Measurements from ENCODE around the gene HMOX1.

HMOX1 gene

GRCh38 chr22:35409783-35410662 is 29.1 kb downstream of the HMOX1 start:
- DNase-seq = no peak

- no peak for DNase-seq
Measured at GRCh38 chr22:35410663-35411034, 29.8 kb downstream of the HMOX1 start.

GRCh38 chr22:35411102-35411501 is 30.2 kb downstream of the HMOX1 start:
- no peak for DNase-seq

GRCh38 chr22:35413624-35414023 is 32.7 kb downstream of the HMOX1 start:
- DNase-seq = no peak

GRCh38 chr22:35417606-35418005 is 36.7 kb downstream of the HMOX1 start:
- DNase-seq = no peak

GRCh38 chr22:35418088-35418487 is 37.2 kb downstream of the HMOX1 start:
- no peak for DNase-seq

GRCh38 chr22:35418731-35419130 is 37.8 kb downstream of the HMOX1 start:
- no peak for DNase-seq

GRCh38 chr22:35419756-35420155 is 38.9 kb downstream of the HMOX1 start:
- no peak for DNase-seq

- no peak for DNase-seq
Measured at GRCh38 chr22:35421121-35421520, 40.2 kb downstream of the HMOX1 start.

GRCh38 chr22:35422145-35422544 is 41.2 kb downstream of the HMOX1 start:
- DNase-seq = no peak

- no peak for DNase-seq
Measured at GRCh38 chr22:35422936-35423335, 42.0 kb downstream of the HMOX1 start.

GRCh38 chr22:35424081-35424480 is 43.2 kb downstream of the HMOX1 start:
- DNase-seq = no peak

- no peak for DNase-seq
Measured at GRCh38 chr22:35424761-35425160, 43.9 kb downstream of the HMOX1 start.

GRCh38 chr22:35425546-35425945 is 44.6 kb downstream of the HMOX1 start:
- DNase-seq = no peak

- no peak for DNase-seq
Measured at GRCh38 chr22:35425971-35426800, 45.3 kb downstream of the HMOX1 start.

GRCh38 chr22:35426801-35427140 is 45.9 kb downstream of the HMOX1 start:
- no peak for DNase-seq

GRCh38 chr22:35430897-35431322 is 50.0 kb downstream of the HMOX1 start:
- DNase-seq = peak; percentile 76

- no peak for DNase-seq
Measured at GRCh38 chr22:35431483-35432227, 50.8 kb downstream of the HMOX1 start.

- DNase-seq = no peak
Measured at GRCh38 chr22:35432228-35432905, 51.5 kb downstream of the HMOX1 start.

- DNase-seq = no peak
Measured at GRCh38 chr22:35434061-35434710, 53.3 kb downstream of the HMOX1 start.

GRCh38 chr22:35435201-35435740 is 54.4 kb downstream of the HMOX1 start:
- no peak for DNase-seq

GRCh38 chr22:35436421-35436820 is 55.5 kb downstream of the HMOX1 start:
- no peak for DNase-seq

Measured in COR-L47 (cell line).